ENCODE results near the gene CCL25.
"Not testable (repeated sequence)": the region's sequence is repeated elsewhere in the genome, so short reads cannot be mapped to it uniquely, and the experiment has no call there.

CCL25 gene

GRCh38 chr19:8052464-8052859 is at the start of gene CCL25:
CCL25 (plus strand) TSS chr19:8052760; CDS start chr19:8053050, 290 bp downstream.
- DNase-seq = no peak

- DNase-seq = no peak
Observed at GRCh38 chr19:8004001-8004400, 48.6 kb upstream of the CCL25 start.

GRCh38 chr19:8004723-8005513 is 47.6 kb upstream of the CCL25 start:
- peak; percentile 3 for DNase-seq

GRCh38 chr19:8005534-8006256 is 46.9 kb upstream of the CCL25 start, which contains the start of gene ELAVL1:
ELAVL1 (minus strand) TSS chr19:8005641; CDS start chr19:7991815, 13,826 bp downstream.
- DNase-seq = peak; percentile 88

GRCh38 chr19:8017808-8018207 is 34.8 kb upstream of the CCL25 start:
- no peak for DNase-seq

- no peak for DNase-seq
Observed at GRCh38 chr19:8020681-8021080, 31.9 kb upstream of the CCL25 start.

GRCh38 chr19:8021374-8021773 is 31.2 kb upstream of the CCL25 start:
- DNase-seq = no peak

GRCh38 chr19:8022275-8022674 is 30.3 kb upstream of the CCL25 start:
- no peak for DNase-seq

GRCh38 chr19:8023371-8023770 is 29.2 kb upstream of the CCL25 start:
- no peak for DNase-seq

- not testable (repeated sequence) for DNase-seq
Observed at GRCh38 chr19:8024256-8024655, 28.3 kb upstream of the CCL25 start.

- DNase-seq = no peak
Observed at GRCh38 chr19:8025316-8025715, 27.2 kb upstream of the CCL25 start.

GRCh38 chr19:8028951-8029491 is 23.5 kb upstream of the CCL25 start:
- no peak for DNase-seq

- DNase-seq = no peak
Observed at GRCh38 chr19:8030960-8031359, 21.6 kb upstream of the CCL25 start.

- not testable (repeated sequence) for DNase-seq
Observed at GRCh38 chr19:8033287-8034177, 19.0 kb upstream of the CCL25 start.

GRCh38 chr19:8034178-8034525 is 18.4 kb upstream of the CCL25 start:
- no peak for DNase-seq

GRCh38 chr19:8036434-8037099 is 16.0 kb upstream of the CCL25 start:
- DNase-seq = peak; percentile 13

- DNase-seq = no peak
Observed at GRCh38 chr19:8038815-8039214, 13.7 kb upstream of the CCL25 start.

- DNase-seq = no peak
Observed at GRCh38 chr19:8039231-8039630, 13.3 kb upstream of the CCL25 start.

- DNase-seq = no peak
Observed at GRCh38 chr19:8041531-8041931, 11.0 kb upstream of the CCL25 start.

- no peak for DNase-seq
Observed at GRCh38 chr19:8042900-8043299, 9.7 kb upstream of the CCL25 start.

- DNase-seq = no peak
Observed at GRCh38 chr19:8044018-8044417, 8.5 kb upstream of the CCL25 start.

GRCh38 chr19:8045872-8046568 is 6.5 kb upstream of the CCL25 start:
- DNase-seq = no peak
